Endothelial cell of umbilical vein (primary cell): Measurements from ENCODE around the gene STK24. TPM values are rescaled to one million over a fixed set of nuclear protein-coding genes. Genes with fewer than 3 reads are reported as not detected.

ENCODE experiments used
- BruUV-seq: library from RNA; stranded (reverse); fragments of 400-500 nt; replicated peaks from 2 replicates; lab custom pipeline; 2021; lab: Mats Ljungman, UMichigan
- CTCF ChIA-PET: fragments of 300-600, 350-600 bp; sonication (Branson Sonifier 250); formaldehyde crosslinking; loops from one replicate; lab custom pipeline; 2021; ENCODE audit warnings: antibody characterized with exemption, inconsistent platforms; lab: Charles Lee
- POLR2A ChIA-PET: fragments of 300-600, 350-600 bp; sonication (Branson Sonifier 250); formaldehyde crosslinking; loops from one replicate; lab custom pipeline; 2021; ENCODE audit warnings: antibody characterized with exemption, inconsistent platforms; lab: Charles Lee
- DNase-seq: peaks from one replicate; pipeline ENCODE4 v3.0.0-alpha.2; 2011; ENCODE audit warnings: low read depth, low spot score
- FAIRE-seq: peaks from 2 replicates; lab custom pipeline; 2011; peaks lifted over from hg19 to GRCh38; lab: Jason Lieb, UNC
- H2AFZ ChIP-seq: 2 replicates; pipeline ENCODE4 v1.6.0; 2012; ENCODE audit warnings: low read depth, low read length, control low read depth, inconsistent platforms
- H3K27ac ChIP-seq: 2 replicates; pipeline ENCODE4 v1.5.1; 2011; ENCODE audit warnings: low read depth, mild to moderate bottlenecking, control low read depth, low read length, moderate library complexity; ENCODE audit not compliant: insufficient read depth
- H3K27me3 ChIP-seq, 2 experiments: 2 replicates each; pipeline versions ENCODE4 v1.6.0 to v1.6.1; 2011; ENCODE audit warnings: low read length in 2 of 2, mixed read lengths in 1 of 2; ENCODE audit not compliant: control insufficient read depth in 2 of 2, insufficient read depth in 2 of 2
- H3K36me3 ChIP-seq, 2 experiments: 2 replicates in 1 of 2; 3 replicates in 1 of 2; pipeline ENCODE4 v1.5.1; 2011; ENCODE audit warnings: low read length in 2 of 2, mild to moderate bottlenecking in 1 of 2, moderate library complexity in 1 of 2; ENCODE audit not compliant: control insufficient read depth in 2 of 2, insufficient read depth in 2 of 2; ENCODE audit errors: extremely low read depth in 1 of 2
- H3K4me1 ChIP-seq: 3 replicates; pipeline ENCODE4 v1.5.1; 2011; ENCODE audit warnings: mild to moderate bottlenecking, low read length; ENCODE audit not compliant: control insufficient read depth, insufficient read depth; ENCODE audit errors: extremely low read depth
- H3K4me2 ChIP-seq: 2 replicates; pipeline ENCODE4 v1.6.1; 2011; ENCODE audit warnings: low read length, control low read depth, mixed read lengths; ENCODE audit not compliant: insufficient read depth
- H3K4me3 ChIP-seq, 3 experiments: fragments of 200-600 bp in 1 of 3; sonication (generic), shearing (Covaris generic) in 1 of 3; replicated peaks in 1 of 3; 2 replicates each; pipeline ENCODE4 v1.5.1; 2011 to 2016; ENCODE audit warnings: control low read depth in 3 of 3, low read length in 3 of 3, mild to moderate bottlenecking in 2 of 3, inconsistent platforms in 1 of 3, low read depth in 1 of 3, moderate library complexity in 1 of 3; ENCODE audit not compliant: insufficient read depth in 1 of 3
- H3K79me2 ChIP-seq: 2 replicates; pipeline ENCODE4 v1.6.0; 2012; ENCODE audit warnings: low read length, inconsistent platforms; ENCODE audit not compliant: control insufficient read depth, insufficient read depth
- H3K9ac ChIP-seq: replicated peaks from 2 replicates; pipeline ENCODE3; 2011; ENCODE audit warnings: low read length, control low read depth; ENCODE audit not compliant: insufficient read depth; ENCODE audit errors: extremely low read depth
- H3K9me1 ChIP-seq: replicated peaks from 3 replicates; pipeline ENCODE4 v1.6.0; 2011; ENCODE audit warnings: mild to moderate bottlenecking, low read length; ENCODE audit not compliant: control insufficient read depth, insufficient read depth; ENCODE audit errors: extremely low read depth
- H3K9me3 ChIP-seq: replicated peaks from 2 replicates; pipeline ENCODE4 v1.5.1; 2012; ENCODE audit warnings: low read length, inconsistent platforms; ENCODE audit not compliant: control insufficient read depth, insufficient read depth
- H4K20me1 ChIP-seq: replicated peaks from 2 replicates; pipeline ENCODE3; 2011; ENCODE audit warnings: mild to moderate bottlenecking, low read length; ENCODE audit not compliant: control insufficient read depth, insufficient read depth; ENCODE audit errors: extremely low read depth
- CTCF ChIP-seq, 2 donors: IDR thresholded peaks; 1 replicate in 1 of 2; 2 replicates in 1 of 2; pipeline ENCODE4 v1.5.1; 2011; ENCODE audit warnings: low read length in 2 of 2, mild to moderate bottlenecking in 2 of 2, moderate library complexity in 2 of 2, control low read depth in 1 of 2, inconsistent platforms in 1 of 2, low read depth in 1 of 2; ENCODE audit not compliant: insufficient read depth in 1 of 2; ENCODE audit errors: extremely low read depth in 1 of 2
- EZH2 ChIP-seq: IDR thresholded peaks from 2 replicates; pipeline ENCODE4 v1.6.1; 2012; ENCODE audit warnings: borderline replicate concordance, low read depth, mild to moderate bottlenecking, moderate library complexity, low read length, inconsistent platforms; ENCODE audit not compliant: severe bottlenecking
- FOS ChIP-seq: IDR thresholded peaks from 2 replicates; pipeline ENCODE4 v1.6.1; 2011; ENCODE audit warnings: mild to moderate bottlenecking, low read length, moderate library complexity, borderline replicate concordance; ENCODE audit not compliant: insufficient read depth
- GATA2 ChIP-seq: IDR thresholded peaks from 2 replicates; pipeline ENCODE4 v1.7.0; 2011; ENCODE audit warnings: low read depth, mild to moderate bottlenecking, moderate library complexity, mixed read lengths, low read length; ENCODE audit not compliant: insufficient read length, insufficient read depth
- JUN ChIP-seq: IDR thresholded peaks from 2 replicates; pipeline ENCODE4 v1.6.1; 2011; ENCODE audit warnings: borderline replicate concordance, low read depth; ENCODE audit not compliant: insufficient read length, insufficient read depth
- MAX ChIP-seq: IDR thresholded peaks from 2 replicates; pipeline ENCODE4 v1.6.1; 2011; ENCODE audit not compliant: insufficient read depth, insufficient read length
- MYC ChIP-seq: IDR thresholded peaks from one replicate; pipeline ENCODE4 v1.6.1; 2011; ENCODE audit warnings: mild to moderate bottlenecking, low read depth, low read length
- POLR2A ChIP-seq: IDR thresholded peaks from 2 replicates; pipeline ENCODE4 v1.6.1; 2012; ENCODE audit warnings: low read depth, mild to moderate bottlenecking, control low read depth, low read length
- POLR2AphosphoS5 ChIP-seq: IDR thresholded peaks from 2 replicates; pipeline ENCODE4 v1.6.1; 2012; ENCODE audit warnings: low read depth, mild to moderate bottlenecking, control low read depth, low read length, moderate library complexity; ENCODE audit not compliant: insufficient read depth
- dilution Hi-C: fragments of 300-500 bp; cut with MboI; formaldehyde crosslinking; loops from one replicate; pipeline ENCODE4 v1.15.0; 2019; ENCODE audit warnings: low sequenced_read_pairs; ENCODE audit not compliant: extremely low pct_ligation_motif_present
- intact Hi-C: fragments of 100-400 bp; cut with micrococcal nuclease; formaldehyde crosslinking; loops from one replicate; pipeline ENCODE4 v1.10.0; 2022
- polyA plus RNA-seq, 4 experiments: library from polyadenylated mRNA; depleted of rRNA in 3 of 4; stranded (reverse) in 3 of 4; unstranded in 1 of 4; fragments of >200 nt; gene quantifications; 2 replicates each; pipeline versions ENCODE4 v1.2.1 to v1.2.3, GENCODE V29; 2011 to 2012; ENCODE audit warnings: missing spikeins in 1 of 4
- total RNA-seq: library from RNA; stranded (reverse); gene quantifications from 2 replicates; pipeline ENCODE4 v1.2.3, GENCODE V29; 2021

Gene STK24
- total and polyA plus RNA-seq, 2 donors (not counting 3 experiments of a cell fraction or from before 2014, with no cell fraction given): 43.3 to 100 TPM

GRCh38 chr13:98428256-98428966 is 148.5 kb downstream of the STK24 start:
- dilution Hi-C loops: loop anchor here (25.0 kb wide), 1 partner anchor 234 kb away; no protein-coding TSS in a partner anchor
- no peaks in the 10 kb centered on the region for H3K79me2 ChIP-seq
- H4K20me1 ChIP-seq: no peaks in the 10 kb centered on the region
- H3K4me1 ChIP-seq: no peaks in the 10 kb centered on the region
- ChIA-PET POLR2A (no interaction called here), CTCF (no interaction called here)
- H3K27ac ChIP-seq: no peak overlapping the region
- H3K9me1 ChIP-seq: no peaks in the 10 kb centered on the region
- H3K9ac ChIP-seq: no peak overlapping the region
- no peaks in the 10 kb centered on the region for H3K9me3 ChIP-seq
- no peaks in the 10 kb centered on the region for H3K27me3 ChIP-seq
- DNase-seq (no peak), FAIRE-seq (no peak)
- no peak overlapping the region for H3K4me2 ChIP-seq
- no TSS peak for BruUV-seq
- TF ChIP-seq MAX (no peak), POLR2A (no peak), FOS (no peak), POLR2AphosphoS5 (no peak), MYC (no peak), EZH2 (no peak), CTCF (IDR thresholded peaks at IDR 0.05; ENCODE audit: extremely low read depth in 1 of 2, insufficient read depth in 1 of 2, low read depth in 1 of 2, low read length in 2 of 2) (no peak), JUN (no peak), GATA2 (no peak)
- intact Hi-C loops: no loop called here
- no peak overlapping the region for H3K4me3 ChIP-seq
- peaks cover 0 to 5% of the 10 kb centered on the region in 2 experiments for H3K36me3 ChIP-seq
- H2AFZ ChIP-seq: no peak overlapping the region
